Urinary bladder (tissue), 4 donors: ENCODE data around the gene CAB39. TPM values are rescaled to one million over a fixed set of nuclear protein-coding genes. Genes with fewer than 3 reads are reported as not detected.

Experiments used
- DNase-seq: peaks from one replicate; pipeline ENCODE4 v3.0.0-alpha.2; 2015; ENCODE audit errors: extremely low spot score
- H3K27ac ChIP-seq: one replicate; pipeline ENCODE4 v1.5.1; 2013; ENCODE audit warnings: low read depth, mild to moderate bottlenecking, moderate library complexity
- H3K36me3 ChIP-seq: one replicate; pipeline ENCODE4 v1.6.1; 2013; ENCODE audit warnings: mild to moderate bottlenecking, moderate library complexity; ENCODE audit not compliant: insufficient read depth
- H3K4me1 ChIP-seq: one replicate; pipeline ENCODE4 v1.6.1; 2013; ENCODE audit warnings: mild to moderate bottlenecking, moderate library complexity; ENCODE audit not compliant: insufficient read depth
- H3K4me3 ChIP-seq: one replicate; pipeline ENCODE4 v1.5.1; 2013; ENCODE audit warnings: low read depth, low read length
- WGBS: extraction: QIAGEN DNeasy Blood & Tissue Kit; methylation state at CpG from one replicate; pipeline ENCODE4 v1.1.7; 2013; 5-methylcytosine and 5-hydroxymethylcytosine counted together
- polyA plus RNA-seq: library from polyadenylated mRNA; stranded (reverse); fragments of 200-250 nt; gene quantifications from one replicate; pipeline ENCODE4 v1.2.3, GENCODE V29; 2013
- total RNA-seq: library from RNA; depleted of rRNA; stranded (reverse); fragments of >200 nt; gene quantifications from one replicate; pipeline ENCODE4 v1.2.3, GENCODE V29; 2014
- donor health status: healthy with polysubstance abuse.
- donor health status: healthy.

The CAB39 gene
- total and polyA plus RNA-seq, 2 donors = 42.9 to 90.5 TPM

DNA sequence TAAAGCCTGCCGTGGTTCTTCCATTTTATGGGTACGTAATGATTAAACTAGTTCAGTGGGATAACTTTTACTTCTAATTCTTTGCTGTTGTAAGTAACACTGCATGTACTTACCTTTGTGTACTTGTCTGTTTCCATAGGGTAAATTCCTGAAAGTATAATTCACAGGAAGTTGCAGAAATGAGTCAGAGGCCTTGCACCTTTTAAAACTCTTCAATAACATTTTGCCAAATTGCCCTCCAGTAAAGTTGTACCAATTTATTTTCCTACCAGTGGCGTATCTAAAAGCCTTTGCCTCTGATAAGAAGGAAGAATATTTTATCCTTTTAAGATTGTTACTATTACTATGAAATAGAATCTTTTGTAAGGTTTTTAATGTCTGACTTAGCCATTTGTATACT is 65.1 kb downstream of the CAB39 start:
- Histone ChIP-seq H3K27ac (no peak overlapping the region), H3K36me3 (no peaks in the 10 kb centered on the region), H3K4me1 (no peaks in the 10 kb centered on the region), H3K4me3 (no peak overlapping the region)
- 58% methylated on average over 3 of the region's 3 CpGs for WGBS
- DNase-seq = no peak

DNA sequence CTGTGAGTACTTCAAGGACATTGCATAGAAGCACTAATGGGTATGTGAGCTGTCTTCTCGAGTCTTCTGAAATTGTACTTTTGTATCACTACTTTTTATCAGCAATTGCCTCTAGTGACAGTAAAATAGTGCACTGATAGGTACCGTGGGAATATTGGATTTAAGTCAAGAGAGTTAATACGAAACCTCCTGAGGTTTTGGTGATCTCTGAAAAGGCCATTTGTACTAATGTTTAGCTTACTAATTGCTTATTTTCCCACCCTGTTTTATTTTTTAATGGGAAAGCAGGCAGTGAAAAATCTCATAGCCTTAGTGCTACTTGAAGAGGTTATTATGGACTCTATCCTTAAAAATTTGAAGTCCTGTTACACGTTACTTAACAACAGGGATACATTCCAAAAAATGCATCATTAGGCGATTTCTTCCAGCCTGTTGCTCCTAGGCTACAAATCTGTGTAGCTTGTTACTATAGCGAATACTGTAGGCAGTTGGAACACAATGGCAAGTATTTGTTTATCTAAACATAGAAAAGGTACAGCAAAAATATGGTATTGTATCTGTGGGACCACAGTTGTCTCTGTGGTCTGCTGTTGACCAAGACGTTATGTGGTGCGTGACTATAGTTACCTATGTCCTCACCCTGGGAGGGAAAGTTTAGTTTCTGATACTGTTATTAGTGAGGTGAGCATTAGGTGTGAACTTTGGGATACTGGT is 65.9 kb downstream of the CAB39 start:
- H3K4me1 ChIP-seq = no peaks in the 10 kb centered on the region
- no peak for DNase-seq
- no peak overlapping the region for H3K27ac ChIP-seq
- H3K36me3 ChIP-seq = no peaks in the 10 kb centered on the region
- 74% methylated on average over 8 of the region's 8 CpGs for WGBS
- no peak overlapping the region for H3K4me3 ChIP-seq

DNA sequence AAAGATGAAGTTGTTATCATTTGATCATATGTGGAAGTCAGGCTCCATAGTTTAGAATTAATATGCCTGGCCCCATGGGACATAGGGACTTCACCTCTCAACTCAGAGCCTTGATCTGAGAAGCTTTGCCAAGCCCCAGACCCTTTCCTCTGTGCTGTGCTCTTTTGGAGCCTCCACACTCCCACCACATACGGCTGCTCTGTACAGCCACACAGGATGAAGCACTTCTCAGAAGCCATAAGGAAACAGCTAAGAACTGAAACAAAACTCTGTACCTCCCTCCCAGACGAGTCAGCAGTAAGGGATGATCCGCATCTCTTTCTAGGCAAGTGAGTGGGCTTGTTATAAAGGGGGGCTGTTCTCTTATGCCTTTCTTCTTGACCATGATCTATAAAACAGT is 66.5 kb downstream of the CAB39 start:
- no peak for DNase-seq
- Histone ChIP-seq H3K4me1 (no peaks in the 10 kb centered on the region), H3K27ac (no peak overlapping the region), H3K4me3 (no peak overlapping the region), H3K36me3 (no peaks in the 10 kb centered on the region)
- WGBS = 70% methylated on average over 3 of the region's 3 CpGs

DNA sequence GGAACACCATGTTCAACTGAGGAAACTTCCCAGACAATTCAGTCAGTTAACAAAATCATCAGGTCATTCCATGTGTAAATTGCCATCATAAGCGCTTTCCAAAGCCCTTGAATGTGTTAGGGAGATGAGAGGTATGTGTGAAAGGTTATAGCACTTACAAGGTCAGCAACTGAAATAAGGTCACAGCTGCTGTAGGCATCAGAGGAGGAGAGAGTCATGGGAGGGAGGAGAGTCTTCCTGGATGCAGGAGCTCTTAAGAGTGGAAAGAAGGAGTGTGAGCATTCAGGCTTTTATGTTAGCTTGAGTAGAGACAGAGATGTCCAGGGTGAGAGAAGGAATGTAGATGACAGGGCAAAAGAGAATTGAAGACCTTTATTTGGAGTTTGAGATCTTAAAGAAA is 67.0 kb downstream of the CAB39 start:
- 96% methylated on average over 1 of the region's 1 CpG for WGBS
- H3K27ac ChIP-seq = no peak overlapping the region
- no peak overlapping the region for H3K4me3 ChIP-seq
- DNase-seq = no peak
- H3K36me3 ChIP-seq = no peaks in the 10 kb centered on the region
- H3K4me1 ChIP-seq = no peaks in the 10 kb centered on the region

DNA sequence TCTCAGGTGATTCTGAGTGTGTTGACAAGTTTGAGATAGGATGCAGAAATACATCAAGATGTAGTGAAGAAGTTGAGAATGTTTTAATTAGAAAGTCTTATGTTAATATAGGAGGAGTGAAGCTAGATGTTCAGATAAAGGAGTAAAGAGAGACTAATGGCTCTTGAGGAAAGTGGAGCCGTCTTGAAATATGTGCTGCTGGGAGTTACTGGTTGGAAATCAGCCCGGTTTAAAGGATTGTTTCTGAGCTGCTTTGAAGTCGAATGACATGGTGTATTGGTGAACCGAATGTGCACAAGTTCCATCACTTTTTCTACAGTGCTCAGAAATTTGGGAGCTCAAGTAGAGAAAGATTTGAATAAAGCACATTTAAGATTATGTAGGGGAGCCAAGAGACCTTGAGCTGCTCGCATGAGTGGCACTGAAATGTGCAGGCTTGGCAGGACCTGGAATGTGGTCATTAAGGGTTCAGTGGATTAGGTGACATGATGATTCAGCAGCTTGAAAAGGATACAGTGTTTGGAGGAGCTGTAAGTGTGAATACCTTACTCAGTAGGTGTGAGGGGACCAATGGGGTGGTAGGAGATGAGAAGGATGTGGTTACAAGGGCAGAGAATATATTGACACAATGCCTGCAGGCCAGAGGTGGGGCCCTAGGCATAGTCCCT is 68.6 kb downstream of the CAB39 start:
- H3K27ac ChIP-seq = no peak overlapping the region
- DNase-seq = no peak
- 65% methylated on average over 5 of the region's 5 CpGs for WGBS

DNA sequence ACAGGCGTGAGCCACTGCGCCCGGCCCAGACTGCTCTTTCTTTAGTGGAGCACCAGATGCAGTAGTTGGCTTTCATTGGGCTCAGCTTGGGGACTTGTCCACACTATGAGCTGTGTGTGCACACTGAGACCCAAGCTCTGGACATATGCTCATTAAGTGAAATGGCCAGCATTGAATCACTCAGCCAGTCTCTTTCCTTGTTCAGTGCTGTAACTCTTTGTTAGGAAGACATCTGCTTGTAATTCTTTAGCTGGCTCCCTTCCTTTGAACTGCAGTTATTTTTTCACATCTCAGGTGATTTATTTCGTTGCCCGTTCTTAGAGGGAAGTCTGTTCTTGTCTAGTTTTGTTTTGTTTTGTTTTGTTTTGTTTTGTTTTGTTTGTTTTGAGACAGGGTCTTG is 70.5 kb downstream of the CAB39 start:
- no peak for DNase-seq
- H3K27ac ChIP-seq = no peak overlapping the region
- 92% methylated on average over 5 of the region's 5 CpGs for WGBS

More for the DNA sequence above, 68.6 kb downstream of the CAB39 start:
- Histone ChIP-seq H3K36me3 (no peaks in the 10 kb centered on the region), H3K4me1 (no peaks in the 10 kb centered on the region), H3K4me3 (no peak overlapping the region)

DNA sequence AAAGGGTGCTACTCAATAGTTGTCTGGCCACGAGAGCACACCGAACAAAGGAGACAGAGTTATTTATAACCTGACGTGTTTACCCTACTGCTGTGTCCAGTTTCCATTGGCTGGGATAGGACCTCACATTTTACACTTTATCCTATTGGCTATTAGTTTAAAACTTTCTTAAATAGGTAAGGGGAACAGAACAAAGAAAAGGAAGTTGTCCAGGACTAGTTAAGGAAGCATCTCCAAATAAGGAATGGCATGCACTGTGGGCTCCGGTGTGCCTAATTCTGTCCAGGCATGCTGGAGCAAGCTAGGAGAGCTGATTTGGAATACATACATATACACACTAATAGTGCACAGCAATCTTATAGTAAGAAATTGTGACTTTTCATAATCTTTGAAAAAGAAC is 72.2 kb downstream of the CAB39 start:
- no peak for DNase-seq
- no peak overlapping the region for H3K4me3 ChIP-seq
- no peak overlapping the region for H3K27ac ChIP-seq
- no peaks in the 10 kb centered on the region for H3K4me1 ChIP-seq
- H3K36me3 ChIP-seq = no peaks in the 10 kb centered on the region
- 55% methylated on average over 4 of the region's 4 CpGs for WGBS

More for the DNA sequence above, 70.5 kb downstream of the CAB39 start:
- Histone ChIP-seq H3K4me3 (no peak overlapping the region), H3K4me1 (no peaks in the 10 kb centered on the region), H3K36me3 (no peaks in the 10 kb centered on the region)

DNA sequence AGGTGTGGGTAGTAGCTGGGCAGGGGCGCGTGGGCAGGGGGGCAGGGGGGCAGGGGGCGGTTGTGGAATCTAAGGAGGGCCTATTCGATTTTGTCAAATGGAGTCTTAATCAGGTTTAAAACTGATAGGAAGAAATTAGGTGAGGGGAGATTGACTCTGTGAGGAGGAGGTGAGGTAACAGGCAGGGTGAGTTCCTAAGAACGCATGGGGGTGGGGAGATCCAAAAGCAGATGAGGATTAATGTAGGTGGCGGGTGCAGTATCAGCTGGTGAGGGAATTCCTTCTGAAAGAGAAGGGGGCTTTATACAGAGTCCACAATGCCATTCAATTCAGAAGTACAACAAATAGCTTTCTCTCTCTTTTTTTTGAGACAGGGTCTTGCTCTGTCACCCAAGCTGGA is 72.7 kb downstream of the CAB39 start:
- Histone ChIP-seq H3K36me3 (no peaks in the 10 kb centered on the region), H3K4me1 (no peaks in the 10 kb centered on the region), H3K4me3 (no peak overlapping the region), H3K27ac (no peak overlapping the region)
- WGBS = 88% methylated on average over 6 of the region's 6 CpGs
- DNase-seq = no peak

DNA sequence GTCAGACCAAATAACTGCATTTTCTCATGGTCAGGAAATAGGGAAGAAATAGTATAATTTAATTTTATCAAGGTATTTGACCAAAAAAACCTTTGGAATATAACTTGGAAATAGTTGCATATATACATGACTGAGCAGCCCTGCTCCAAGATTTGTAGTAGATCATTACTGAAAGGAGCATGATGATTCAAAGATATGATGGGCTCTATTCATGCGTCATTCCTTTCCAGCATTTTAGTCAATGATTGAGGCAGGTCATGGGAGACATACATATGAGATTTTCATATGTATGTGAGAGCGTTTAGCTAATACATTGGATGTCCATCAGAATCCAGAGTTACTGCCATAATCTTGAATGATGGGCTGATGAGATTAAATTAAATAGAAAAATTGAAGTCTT is 74.5 kb downstream of the CAB39 start:
- Histone ChIP-seq H3K27ac (no peak overlapping the region), H3K36me3 (no peaks in the 10 kb centered on the region), H3K4me1 (no peaks in the 10 kb centered on the region), H3K4me3 (no peak overlapping the region)
- WGBS = 98% methylated on average over 2 of the region's 2 CpGs
- DNase-seq = no peak

DNA sequence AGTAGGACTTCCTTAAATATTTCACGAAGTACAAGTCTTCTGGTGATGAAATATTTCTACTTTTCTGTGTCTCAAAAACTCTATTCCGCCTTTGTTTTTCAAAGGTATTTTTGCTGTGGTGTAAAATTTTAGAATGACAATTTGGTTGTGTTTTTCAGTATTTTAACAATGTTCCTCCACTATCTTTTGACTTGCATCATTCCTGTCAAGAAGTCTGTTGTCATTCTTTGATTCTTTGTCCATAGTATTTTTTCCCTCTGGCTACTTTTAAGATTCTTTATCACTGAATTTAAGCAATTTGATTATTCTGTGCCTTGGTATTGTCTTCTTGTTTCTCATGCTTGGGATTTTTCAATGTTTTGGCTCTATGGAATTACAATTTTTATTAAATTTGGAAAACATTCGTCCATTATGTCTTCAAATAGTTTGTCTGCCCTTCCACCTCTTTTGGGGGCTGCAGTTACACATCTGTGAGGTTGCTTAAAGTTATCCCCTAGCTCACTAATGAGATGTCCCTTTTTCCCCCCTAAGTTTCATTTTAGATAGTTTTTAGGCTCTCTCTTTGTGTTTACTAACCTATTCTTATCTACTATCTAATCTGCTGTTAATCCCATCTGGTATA is 76.0 kb downstream of the CAB39 start:
- WGBS = 98% methylated on average over 3 of the region's 3 CpGs
- no peak overlapping the region for H3K4me3 ChIP-seq
- no peaks in the 10 kb centered on the region for H3K4me1 ChIP-seq
- no peak for DNase-seq
- H3K36me3 ChIP-seq = no peaks in the 10 kb centered on the region
- H3K27ac ChIP-seq = no peak overlapping the region

DNA sequence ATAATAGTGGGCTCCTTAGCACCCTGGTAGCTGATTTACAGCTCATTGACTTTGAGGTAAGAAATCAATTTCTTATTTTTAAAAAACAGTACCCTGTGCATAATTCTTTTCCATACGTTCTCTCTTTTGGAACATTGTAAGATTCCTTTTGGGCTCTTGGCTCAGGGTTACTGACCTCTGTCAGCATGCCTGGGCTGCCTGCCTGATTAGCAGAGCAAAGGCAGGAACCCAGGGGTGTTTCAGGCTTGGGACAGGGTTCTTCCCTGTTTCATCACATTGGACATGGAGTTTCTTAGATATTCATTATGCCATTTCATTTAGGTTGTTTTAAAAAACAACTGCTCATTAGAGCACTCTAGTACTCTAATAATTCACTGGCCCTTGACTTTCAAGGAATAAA is 78.3 kb downstream of the CAB39 start:
- DNase-seq = no peak
- Histone ChIP-seq H3K4me3 (no peak overlapping the region), H3K4me1 (peaks cover 2% of the 10 kb centered on the region), H3K27ac (no peak overlapping the region), H3K36me3 (no peaks in the 10 kb centered on the region)
- 55% methylated on average over 1 of the region's 1 CpG for WGBS

DNA sequence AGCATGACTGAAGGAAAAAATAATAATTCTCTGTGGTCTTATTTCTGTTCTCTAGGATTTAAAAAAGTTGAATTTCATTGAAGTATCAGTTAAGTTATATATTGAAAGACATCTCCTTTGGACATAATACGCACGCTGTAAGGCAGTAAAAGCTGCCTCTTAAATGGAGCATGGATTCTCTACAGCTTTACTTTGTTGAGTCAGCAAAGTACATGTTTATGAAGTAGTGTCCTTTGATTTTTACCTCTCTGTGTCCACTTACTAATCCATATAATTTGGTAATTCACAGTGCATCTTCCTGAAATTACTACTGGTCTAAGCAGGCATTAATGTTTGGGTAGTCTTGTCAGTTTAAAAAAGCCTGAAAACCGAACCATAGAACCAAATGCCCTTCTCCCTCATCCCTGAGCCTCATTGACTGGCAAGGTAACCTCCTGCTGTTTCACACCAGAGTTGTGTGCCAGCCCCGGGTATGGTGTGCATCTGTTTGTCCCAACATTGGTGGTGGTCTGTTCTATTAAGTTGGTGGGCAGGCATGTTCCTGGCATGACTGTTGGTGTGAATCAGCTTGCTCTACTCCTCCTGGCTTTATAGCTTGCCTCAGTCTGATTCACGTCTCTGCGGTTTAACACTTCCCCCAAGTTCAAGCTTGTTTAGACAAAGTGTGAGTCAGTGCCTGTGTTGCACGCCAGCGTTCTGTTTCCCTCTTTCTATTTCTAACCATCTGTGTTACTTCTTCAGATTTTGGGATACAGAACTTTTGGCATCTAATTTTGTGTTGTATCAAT is 81.1 kb downstream of the CAB39 start:
- 29% methylated on average over 8 of the region's 8 CpGs for WGBS
- peak; percentile 81 for DNase-seq
- H3K4me3 ChIP-seq = no peak overlapping the region
- H3K4me1 ChIP-seq = peaks cover 2% of the 10 kb centered on the region
- peak overlapping the region; percentile 83 for H3K27ac ChIP-seq
- H3K36me3 ChIP-seq = no peaks in the 10 kb centered on the region

DNA sequence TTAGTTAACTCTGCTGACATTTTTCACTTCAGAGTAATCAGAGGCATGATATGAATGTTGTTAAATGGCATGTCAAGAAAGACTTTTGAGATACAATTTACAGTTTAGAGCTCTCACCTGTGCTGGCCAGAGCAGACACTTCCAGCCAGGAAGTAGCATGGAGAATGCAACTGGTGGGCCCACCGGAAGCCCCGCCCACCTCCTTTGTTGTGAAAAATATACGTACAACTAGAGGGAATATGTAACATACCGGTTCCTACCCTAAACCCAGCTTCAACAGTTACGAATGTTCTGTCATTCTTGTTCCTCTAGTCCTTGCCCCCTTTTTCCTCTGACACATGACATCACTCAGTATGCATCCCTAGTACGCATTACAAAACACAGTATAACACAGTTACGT is 81.9 kb downstream of the CAB39 start:
- Histone ChIP-seq H3K36me3 (no peaks in the 10 kb centered on the region), H3K4me3 (no peak overlapping the region), H3K4me1 (peaks cover 2% of the 10 kb centered on the region), H3K27ac (peak overlapping the region; percentile 83)
- WGBS = 74% methylated on average over 7 of the region's 7 CpGs
- no peak for DNase-seq
